GM18907 (cell line): ENCODE data around the gene RNASET2.
"Not testable (repeated sequence)": the region's sequence is repeated elsewhere in the genome, so short reads cannot be mapped to it uniquely, and the experiment has no call there.

Experiments
- ATAC-seq: cut with Tn5 transposase; IDR thresholded peaks from one replicate; pipeline ENCODE4 v1.9.1; 2021; ENCODE audit warnings: mild to moderate bottlenecking, moderate library complexity; ENCODE audit not compliant: unreplicated experiment

Gene RNASET2

GRCh38 chr6:166928644-166929541 lies 27.5 kb downstream of the RNASET2 start:
- ATAC-seq = no peak

DNA sequence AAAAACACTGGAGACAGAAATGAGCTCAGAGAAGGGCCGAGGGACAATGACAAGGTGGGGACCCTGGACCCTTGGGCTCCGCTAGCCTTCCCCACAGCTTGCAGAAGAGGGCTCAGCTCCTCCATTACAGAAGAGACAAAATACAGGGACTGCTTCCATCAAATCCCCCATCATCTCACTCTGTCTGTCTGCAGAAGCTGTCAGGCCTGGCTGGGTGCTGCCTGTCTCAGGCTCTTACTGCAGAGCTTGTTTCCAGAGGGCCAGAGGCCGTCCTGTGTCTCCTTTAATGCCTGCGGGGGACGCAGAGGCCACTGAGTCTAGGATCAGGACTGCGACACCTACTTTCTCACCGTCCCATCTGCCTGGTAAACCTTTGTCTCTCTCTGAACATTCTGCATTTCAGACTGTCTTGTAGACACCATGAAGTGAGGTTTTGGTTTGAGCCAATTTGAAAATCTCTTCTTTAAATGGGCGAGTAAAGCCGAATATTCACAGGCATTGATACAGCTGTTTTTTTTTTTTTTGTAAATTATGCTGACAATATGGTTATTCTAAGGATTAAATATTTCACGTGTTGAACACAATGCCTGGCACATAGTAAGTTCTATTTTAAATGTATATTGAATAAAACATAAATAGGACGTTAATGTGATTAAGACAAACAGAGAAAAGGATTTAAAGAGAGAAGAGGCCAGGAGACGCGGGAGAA lies 28.3 kb downstream of the RNASET2 start:
- ATAC-seq = no peak

GRCh38 chr6:166927240-166927934 lies 29.0 kb downstream of the RNASET2 start:
- ATAC-seq = no peak

- ATAC-seq = no peak
Observed at GRCh38 chr6:166926748-166927147, 29.6 kb downstream of the RNASET2 start.

- ATAC-seq = no peak
Observed at GRCh38 chr6:166925141-166925996, 31.0 kb downstream of the RNASET2 start.

DNA sequence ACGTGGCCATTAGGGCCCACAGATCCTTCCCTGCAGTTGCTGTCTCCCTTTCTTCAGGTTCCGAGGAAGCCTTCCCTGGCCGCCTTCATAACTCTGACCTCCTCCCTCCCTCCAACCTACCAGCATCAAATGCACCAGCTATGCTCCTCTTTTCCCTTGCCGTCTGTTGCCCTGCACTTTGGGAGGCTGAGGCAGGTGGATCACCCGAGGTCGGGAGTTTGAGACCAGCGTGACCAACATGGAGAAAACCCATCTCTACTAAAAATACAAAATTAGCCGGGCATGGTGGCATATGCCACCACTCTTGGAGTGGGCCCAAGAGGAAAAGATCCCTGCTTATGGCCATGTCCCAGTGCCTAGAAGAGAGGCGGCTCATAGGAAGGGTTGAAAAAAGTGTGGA lies 31.8 kb downstream of the RNASET2 start:
- ATAC-seq = no peak

DNA sequence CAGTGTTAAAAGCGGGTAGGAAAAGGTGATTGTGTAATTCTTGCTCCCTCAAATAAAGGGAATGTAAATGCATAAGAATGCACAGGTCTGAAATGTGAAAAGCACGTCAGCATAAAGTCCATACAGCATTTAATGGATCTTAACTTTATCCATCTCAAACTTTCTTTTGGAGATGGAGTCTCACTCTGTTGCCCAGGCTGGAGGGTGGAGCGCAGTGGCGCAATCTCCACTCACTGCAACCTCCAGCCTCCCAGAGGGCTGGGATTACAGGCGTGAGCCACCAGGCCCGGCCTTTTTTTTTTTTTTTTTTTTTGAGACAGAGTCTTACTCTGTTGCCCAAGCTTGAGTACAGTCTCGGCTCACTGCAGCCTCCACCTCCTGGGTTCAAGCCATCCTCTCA lies 33.4 kb downstream of the RNASET2 start:
- ATAC-seq = no peak

GRCh38 chr6:166921570-166921969 lies 34.8 kb downstream of the RNASET2 start:
- ATAC-seq = no peak

GRCh38 chr6:166916824-166917223 lies 39.5 kb downstream of the RNASET2 start:
- no peak for ATAC-seq

DNA sequence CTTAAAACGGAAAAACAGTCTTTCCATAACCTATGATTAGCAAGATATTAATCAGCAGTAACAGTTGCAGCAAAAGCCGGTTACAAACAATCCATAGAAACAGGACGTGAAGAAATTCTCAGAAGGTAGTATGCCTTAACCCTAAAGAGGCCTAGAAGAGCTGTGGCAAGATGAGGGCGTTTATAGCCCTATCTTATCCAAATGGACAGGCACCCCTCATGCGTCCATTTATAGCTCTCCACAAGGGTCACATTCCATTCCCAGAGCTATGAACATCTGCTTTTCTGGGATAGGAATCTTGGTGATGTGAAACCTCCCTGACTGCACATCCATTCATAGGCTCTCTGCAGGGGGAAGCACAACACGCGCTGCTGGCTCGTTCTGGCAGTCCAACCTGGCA lies 40.9 kb downstream of the RNASET2 start:
- ATAC-seq = not testable (repeated sequence)

GRCh38 chr6:166914952-166915351 lies 41.4 kb downstream of the RNASET2 start:
- not testable (repeated sequence) for ATAC-seq

- ATAC-seq = no peak
Observed at GRCh38 chr6:166911248-166911677, 45.1 kb downstream of the RNASET2 start.

DNA sequence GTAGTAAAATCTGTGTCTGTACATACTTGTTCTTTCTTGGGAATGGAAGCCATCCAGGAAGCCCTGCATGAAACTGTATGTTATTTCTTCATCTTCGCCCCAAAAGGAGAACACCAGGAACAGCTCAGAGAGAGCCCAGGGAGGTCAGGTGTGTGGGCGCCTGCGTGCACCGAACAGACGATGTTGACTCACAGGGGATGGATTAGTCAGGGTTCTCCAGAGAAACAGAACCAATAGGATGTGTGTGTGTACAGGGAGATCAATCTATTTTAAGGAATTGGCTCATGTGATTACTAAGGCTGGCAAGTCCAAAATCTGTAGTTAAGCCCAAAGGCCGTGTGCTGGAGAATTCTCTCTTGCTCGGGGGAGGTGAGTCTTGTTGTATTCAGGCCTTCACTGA lies 45.7 kb downstream of the RNASET2 start:
- no peak for ATAC-seq

- no peak for ATAC-seq
Observed at GRCh38 chr6:166908811-166909210, 47.5 kb downstream of the RNASET2 start.

GRCh38 chr6:166907871-166908806 lies 48.2 kb downstream of the RNASET2 start:
- ATAC-seq = no peak

DNA sequence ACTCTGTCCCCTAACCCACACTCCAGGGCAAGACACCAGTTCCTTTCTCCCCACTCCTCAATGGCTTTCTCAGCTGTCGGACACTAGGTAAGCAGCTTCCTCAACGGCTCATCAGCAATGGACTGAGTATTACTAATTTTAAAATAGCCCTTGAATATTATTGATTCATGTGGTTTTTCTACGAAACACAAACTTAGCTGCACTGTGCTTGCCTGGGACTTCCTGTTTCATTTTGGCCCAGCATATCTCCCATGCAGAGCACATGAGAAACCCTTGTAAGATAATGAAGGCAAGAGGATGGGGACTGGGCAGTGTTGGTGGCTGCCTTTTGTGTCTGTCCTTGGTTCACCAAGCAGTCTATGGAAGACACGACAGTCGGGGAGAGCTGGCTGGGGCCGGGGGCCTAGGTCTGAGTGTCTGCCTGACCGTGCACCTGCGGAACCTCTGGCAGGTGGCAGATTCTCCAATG lies 48.9 kb downstream of the RNASET2 start:
- peak; percentile 91 for ATAC-seq

GRCh38 chr6:166906376-166907044 lies 49.8 kb downstream of the RNASET2 start:
- no peak for ATAC-seq

- ATAC-seq = no peak
Observed at GRCh38 chr6:166905505-166906134, 50.7 kb downstream of the RNASET2 start.
